ENCODE data around the gene MIPEP.

GRCh38 chr13:23828086-23828485 lies 61.1 kb downstream of the MIPEP start:
- TF ChIP-seq CTCF (IDR thresholded peaks at IDR 0.05; ENCODE audit: low read depth, low read length) (no peak), EZH2phosphoT487 (IDR thresholded peaks at IDR 0.05; ENCODE audit: low read depth) (no peak)
